Measurements from ENCODE around the gene EPS8. TPM values are rescaled to one million over a fixed set of nuclear protein-coding genes. Genes with fewer than 3 reads are reported as not detected.

Gene EPS8
- total RNA-seq, 1 donor from 2014 or later = 41.7 TPM

- no peak overlapping the region for H3K4me3 ChIP-seq (ENCODE audit: low read depth, low read length)
- TF ChIP-seq CTCF (conservative IDR thresholded peaks at IDR 0.05; ENCODE audit: low read depth, low read length) = no peak
- DNase-seq (ENCODE audit: low read depth) = no peak
Measured at GRCh38 chr12:15800278-15800677, 11.1 kb upstream of the EPS8 start.

- no peak overlapping the region for H3K4me3 ChIP-seq (ENCODE audit: low read depth, low read length)
Measured at GRCh38 chr12:15797818-15798217, 8.6 kb upstream of the EPS8 start.

GRCh38 chr12:15796493-15797141, 7.4 kb upstream of the EPS8 start:
- DNase-seq (ENCODE audit: low read depth) = no peak
- no peak for TF ChIP-seq CTCF (conservative IDR thresholded peaks at IDR 0.05; ENCODE audit: low read depth, low read length)
- no peak overlapping the region for H3K4me3 ChIP-seq (ENCODE audit: low read depth, low read length)

More at GRCh38 chr12:15797818-15798217, 8.6 kb upstream of the EPS8 start:
- no peak for TF ChIP-seq CTCF (conservative IDR thresholded peaks at IDR 0.05; ENCODE audit: low read depth, low read length)
- DNase-seq (ENCODE audit: low read depth) = no peak

GRCh38 chr12:15794836-15795235, 5.6 kb upstream of the EPS8 start:
- TF ChIP-seq CTCF (conservative IDR thresholded peaks at IDR 0.05; ENCODE audit: low read depth, low read length) = no peak
- no peak for DNase-seq (ENCODE audit: low read depth)
- H3K4me3 ChIP-seq (ENCODE audit: low read depth, low read length) = no peak overlapping the region

- no peak for DNase-seq (ENCODE audit: low read depth)
- no peak overlapping the region for H3K4me3 ChIP-seq (ENCODE audit: low read depth, low read length)
- TF ChIP-seq CTCF (conservative IDR thresholded peaks at IDR 0.05; ENCODE audit: low read depth, low read length) = no peak
Measured at GRCh38 chr12:15794196-15794595, 5.0 kb upstream of the EPS8 start.

GRCh38 chr12:15788233-15789219, 662 bp downstream of the EPS8 start:
- H3K4me3 ChIP-seq (ENCODE audit: low read depth, low read length) = peak overlapping the region; percentile 83
- no peak for TF ChIP-seq CTCF (conservative IDR thresholded peaks at IDR 0.05; ENCODE audit: low read depth, low read length)
- no peak for DNase-seq (ENCODE audit: low read depth)

Measured in epithelial cell of proximal tubule (primary cell).